ENCODE results near the gene HAPSTR1. TPM values are rescaled to one million over a fixed set of nuclear protein-coding genes. Genes with fewer than 3 reads are reported as not detected.

Gene HAPSTR1
- polyA plus RNA-seq, 1 donor, result 31.4 TPM

DNA sequence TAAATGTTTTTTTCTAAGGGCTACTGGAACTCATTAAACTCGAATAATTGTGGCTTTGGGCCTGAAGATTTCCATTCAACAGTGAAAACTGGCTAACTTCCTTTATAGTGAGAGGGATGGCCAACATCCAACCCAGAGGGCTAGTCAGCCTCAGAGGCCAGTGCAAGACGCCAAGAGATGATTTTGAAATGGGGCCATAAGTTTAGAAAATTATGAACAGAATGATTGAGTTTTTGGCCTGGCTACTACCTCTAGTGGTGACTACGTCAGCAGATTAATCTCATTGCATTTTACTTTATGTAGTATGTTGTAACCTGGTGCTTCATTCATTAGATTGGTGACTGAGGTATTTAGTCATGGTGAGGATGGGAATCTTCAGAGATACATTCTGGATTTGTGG lies 28.4 kb downstream of the HAPSTR1 start:
- no peak for DNase-seq
- Histone ChIP-seq H3K9me3 (ENCODE audit: control insufficient read depth, low read depth, low read length) (no peaks in the 10 kb centered on the region), H3K36me3 (ENCODE audit: control insufficient read depth, insufficient read depth, low read length) (peaks cover 55% of the 10 kb centered on the region), H3K27ac (ENCODE audit: low read length) (no peak overlapping the region), H3K27me3 (ENCODE audit: control insufficient read depth, insufficient read depth, low read length) (no peaks in the 10 kb centered on the region), H3K4me3 (ENCODE audit: low read length) (no peak overlapping the region), H3K4me1 (ENCODE audit: control insufficient read depth, insufficient read depth, low read length) (peaks cover 17% of the 10 kb centered on the region)
- 89% methylated on average over 1 of the region's 3 CpGs for WGBS (ENCODE audit: insufficient coverage, low lambda C conversion rate)

DNA sequence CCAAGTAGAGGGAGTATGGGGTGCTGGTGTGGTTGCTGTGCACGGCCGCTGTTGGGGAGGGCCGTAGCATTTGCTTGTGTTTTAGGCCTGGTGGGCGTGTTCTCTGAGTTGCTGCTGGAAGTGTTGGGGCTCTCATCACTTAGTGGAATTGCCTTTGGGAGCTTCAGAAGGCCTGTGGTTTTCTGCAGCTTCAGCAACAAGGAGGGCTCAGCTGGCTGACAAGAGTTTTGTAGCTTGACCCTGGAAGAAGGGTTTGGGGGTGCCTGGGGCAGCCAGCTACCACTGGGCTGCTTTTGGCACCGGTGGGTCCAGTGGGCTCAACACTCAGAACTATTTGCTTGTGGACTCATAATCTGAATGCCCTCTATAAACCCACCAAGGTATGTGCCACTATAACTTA lies 30.9 kb downstream of the HAPSTR1 start:
- H3K36me3 ChIP-seq (ENCODE audit: control insufficient read depth, insufficient read depth, low read length), result peaks cover 39% of the 10 kb centered on the region
- H3K9me3 ChIP-seq (ENCODE audit: control insufficient read depth, low read depth, low read length), result no peaks in the 10 kb centered on the region

GRCh38 chr16:9122969-9123368 lies 31.5 kb downstream of the HAPSTR1 start:
- Histone ChIP-seq H3K27me3 (ENCODE audit: control insufficient read depth, insufficient read depth, low read length) (no peaks in the 10 kb centered on the region), H3K9me3 (ENCODE audit: control insufficient read depth, low read depth, low read length) (no peaks in the 10 kb centered on the region), H3K36me3 (ENCODE audit: control insufficient read depth, insufficient read depth, low read length) (peaks cover 34% of the 10 kb centered on the region), H3K4me3 (ENCODE audit: low read length) (no peak overlapping the region), H3K27ac (ENCODE audit: low read length) (peak overlapping the region; percentile 59), H3K4me1 (ENCODE audit: control insufficient read depth, insufficient read depth, low read length) (peaks cover 13% of the 10 kb centered on the region)
- no CpG with 5 or more reads among the region's 2 CpGs for WGBS (ENCODE audit: insufficient coverage, low lambda C conversion rate)
- peak; percentile 47 to 69 for DNase-seq

More for the DNA sequence above, 30.9 kb downstream of the HAPSTR1 start:
- Histone ChIP-seq H3K4me1 (ENCODE audit: control insufficient read depth, insufficient read depth, low read length) (peaks cover 13% of the 10 kb centered on the region), H3K4me3 (ENCODE audit: low read length) (no peak overlapping the region), H3K27me3 (ENCODE audit: control insufficient read depth, insufficient read depth, low read length) (no peaks in the 10 kb centered on the region), H3K27ac (ENCODE audit: low read length) (peak overlapping the region; percentile 24)
- no peak for DNase-seq
- no CpG with 5 or more reads among the region's 5 CpGs for WGBS (ENCODE audit: insufficient coverage, low lambda C conversion rate)

DNA sequence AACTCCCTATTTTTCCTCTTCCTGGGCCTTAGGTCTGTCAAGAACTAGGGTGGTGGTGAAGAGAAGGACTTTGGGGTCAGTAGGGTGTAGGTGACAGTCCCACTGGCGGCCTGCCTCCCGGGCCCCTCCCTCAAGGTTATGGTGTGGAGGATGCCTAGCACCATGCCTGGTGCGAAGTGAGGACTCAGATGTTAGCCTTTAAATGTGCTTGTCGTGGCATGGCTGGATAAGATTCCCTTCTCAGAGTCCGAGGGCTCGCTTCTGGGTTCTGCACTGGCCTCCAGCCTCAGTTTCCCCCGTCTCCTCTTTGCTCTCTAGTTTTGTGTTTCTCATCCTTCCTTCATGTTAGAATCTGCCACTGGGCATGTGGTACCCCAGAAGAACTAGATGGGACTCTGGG lies 32.0 kb downstream of the HAPSTR1 start:
- peak overlapping the region; percentile 59 for H3K27ac ChIP-seq (ENCODE audit: low read length)
- H3K27me3 ChIP-seq (ENCODE audit: control insufficient read depth, insufficient read depth, low read length), result no peaks in the 10 kb centered on the region
- H3K36me3 ChIP-seq (ENCODE audit: control insufficient read depth, insufficient read depth, low read length), result peaks cover 34% of the 10 kb centered on the region
- H3K4me3 ChIP-seq (ENCODE audit: low read length), result no peak overlapping the region
- DNase-seq, result no peak
- H3K9me3 ChIP-seq (ENCODE audit: control insufficient read depth, low read depth, low read length), result no peaks in the 10 kb centered on the region
- no CpG with 5 or more reads among the region's 7 CpGs for WGBS (ENCODE audit: insufficient coverage, low lambda C conversion rate)
- H3K4me1 ChIP-seq (ENCODE audit: control insufficient read depth, insufficient read depth, low read length), result peaks cover 13% of the 10 kb centered on the region

DNA sequence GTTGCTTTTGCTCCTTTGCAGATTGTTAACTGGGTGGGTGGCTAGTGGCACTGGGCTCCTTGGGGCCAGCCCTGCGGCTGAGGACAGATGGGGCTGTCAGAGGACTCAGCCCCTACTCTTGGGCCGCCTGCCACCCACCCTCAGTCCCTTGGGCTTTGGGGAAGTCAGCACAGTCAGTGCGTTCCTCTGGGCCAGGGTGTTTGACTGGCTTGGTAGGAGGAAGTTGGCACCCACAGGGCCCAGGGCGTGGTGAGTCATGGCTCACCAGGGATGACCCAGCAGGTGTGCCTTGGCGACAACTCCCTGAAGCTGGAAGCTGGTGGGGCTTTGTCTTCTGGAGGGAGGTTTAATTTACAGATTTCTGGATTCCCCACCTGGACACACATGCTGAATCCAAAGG lies 32.4 kb downstream of the HAPSTR1 start:
- DNase-seq, result no peak
- Histone ChIP-seq H3K4me3 (ENCODE audit: low read length) (no peak overlapping the region), H3K27ac (ENCODE audit: low read length) (no peak overlapping the region), H3K9me3 (ENCODE audit: control insufficient read depth, low read depth, low read length) (no peaks in the 10 kb centered on the region), H3K36me3 (ENCODE audit: control insufficient read depth, insufficient read depth, low read length) (peaks cover 30% of the 10 kb centered on the region), H3K27me3 (ENCODE audit: control insufficient read depth, insufficient read depth, low read length) (no peaks in the 10 kb centered on the region), H3K4me1 (ENCODE audit: control insufficient read depth, insufficient read depth, low read length) (peaks cover 13% of the 10 kb centered on the region)
- WGBS (ENCODE audit: insufficient coverage, low lambda C conversion rate), result no CpG with 5 or more reads among the region's 5 CpGs

- H3K36me3 ChIP-seq (ENCODE audit: control insufficient read depth, insufficient read depth, low read length), result peaks cover 25% of the 10 kb centered on the region
- H3K9me3 ChIP-seq (ENCODE audit: control insufficient read depth, low read depth, low read length), result no peaks in the 10 kb centered on the region
- DNase-seq, result no peak
- no peak overlapping the region for H3K27ac ChIP-seq (ENCODE audit: low read length)
- no peak overlapping the region for H3K4me3 ChIP-seq (ENCODE audit: low read length)
- peaks cover 13% of the 10 kb centered on the region for H3K4me1 ChIP-seq (ENCODE audit: control insufficient read depth, insufficient read depth, low read length)
- 87% methylated on average over 3 of the region's 7 CpGs for WGBS (ENCODE audit: insufficient coverage, low lambda C conversion rate)
- H3K27me3 ChIP-seq (ENCODE audit: control insufficient read depth, insufficient read depth, low read length), result no peaks in the 10 kb centered on the region
Measured at GRCh38 chr16:9124444-9124843, 33.0 kb downstream of the HAPSTR1 start.

DNA sequence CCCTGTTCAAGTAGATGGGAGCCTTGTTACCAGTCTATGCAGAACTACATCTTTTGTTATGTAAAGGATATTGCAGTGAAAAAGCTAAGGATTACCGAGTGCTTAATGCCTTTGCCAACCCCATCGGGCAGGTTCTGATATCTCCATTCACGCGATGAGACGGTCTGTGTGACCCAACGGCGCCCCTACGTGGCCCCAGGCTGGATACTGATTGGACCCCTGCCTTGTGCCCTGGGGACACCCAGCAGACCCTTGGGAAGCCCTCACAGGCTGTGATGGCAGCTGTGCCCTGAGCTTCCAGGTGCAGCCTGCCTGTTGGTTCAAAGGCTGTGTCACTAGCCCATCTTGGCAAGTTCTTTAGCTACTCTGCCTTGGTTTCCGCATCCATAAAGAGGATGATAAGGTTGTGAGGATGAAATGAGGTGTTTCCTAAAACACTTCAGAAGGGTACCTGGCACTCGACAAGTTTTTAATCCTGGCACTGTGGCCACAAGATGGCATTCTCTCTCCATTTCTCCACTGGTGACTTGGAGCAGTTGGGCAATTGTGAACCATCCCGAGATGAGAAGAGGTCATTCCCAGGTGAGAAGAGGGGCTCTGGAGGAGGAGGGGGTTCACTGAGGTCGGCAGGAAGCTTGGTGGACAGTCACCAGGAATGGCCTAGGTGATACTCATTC lies 33.6 kb downstream of the HAPSTR1 start:
- DNase-seq, result no peak

DNA sequence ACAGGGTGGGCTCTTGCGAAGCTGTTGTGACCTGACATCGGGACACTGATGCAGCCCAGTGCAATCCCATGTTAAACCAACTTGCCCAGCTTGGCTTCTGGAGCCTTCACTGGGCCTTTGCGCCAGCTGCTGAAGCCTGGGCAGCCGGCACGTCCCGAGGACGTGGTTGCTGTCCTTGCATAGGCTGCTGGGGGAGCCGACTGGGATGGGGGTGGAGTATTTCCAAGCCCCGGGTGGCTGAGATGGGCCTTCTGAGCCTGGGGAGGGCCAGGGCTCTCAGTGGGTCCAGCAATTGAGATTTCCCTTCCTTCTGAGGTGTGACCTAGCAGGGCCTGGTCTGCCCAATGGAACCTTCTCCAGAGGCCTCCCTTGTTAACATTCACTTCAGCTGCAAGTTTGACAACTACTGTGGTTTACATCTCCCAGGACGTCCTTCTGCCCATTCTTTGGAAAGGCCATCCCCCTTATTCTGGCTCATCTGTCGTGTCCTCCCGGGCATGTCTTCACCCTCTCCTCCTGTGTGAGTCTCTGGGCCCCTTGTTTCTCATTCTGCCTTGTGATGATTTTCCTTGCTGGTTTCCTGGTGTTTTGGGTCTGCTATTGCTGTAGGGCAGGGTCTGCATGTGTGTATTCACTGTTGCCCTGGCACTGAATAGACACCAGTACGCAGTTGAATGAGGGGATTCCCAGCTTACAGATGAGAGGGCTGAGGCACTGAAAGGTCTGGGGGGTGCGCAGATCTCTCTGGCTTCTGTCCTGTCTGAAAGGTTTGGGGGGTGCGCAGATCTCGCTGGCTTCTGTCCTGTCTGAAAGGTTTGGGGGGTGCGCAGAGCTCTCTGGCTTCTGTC lies 34.4 kb downstream of the HAPSTR1 start:
- no peaks in the 10 kb centered on the region for H3K27me3 ChIP-seq (ENCODE audit: control insufficient read depth, insufficient read depth, low read length)
- peaks cover 17% of the 10 kb centered on the region for H3K36me3 ChIP-seq (ENCODE audit: control insufficient read depth, insufficient read depth, low read length)
- H3K4me1 ChIP-seq (ENCODE audit: control insufficient read depth, insufficient read depth, low read length), result peaks cover 13% of the 10 kb centered on the region
- WGBS (ENCODE audit: insufficient coverage, low lambda C conversion rate), result no CpG with 5 or more reads among the region's 17 CpGs
- H3K4me3 ChIP-seq (ENCODE audit: low read length), result no peak overlapping the region
- H3K27ac ChIP-seq (ENCODE audit: low read length), result no peak overlapping the region
- H3K9me3 ChIP-seq (ENCODE audit: control insufficient read depth, low read depth, low read length), result no peaks in the 10 kb centered on the region
- no peak for DNase-seq

More for the DNA sequence above, 33.6 kb downstream of the HAPSTR1 start:
- no peaks in the 10 kb centered on the region for H3K9me3 ChIP-seq (ENCODE audit: control insufficient read depth, low read depth, low read length)
- no peak overlapping the region for H3K4me3 ChIP-seq (ENCODE audit: low read length)
- peaks cover 21% of the 10 kb centered on the region for H3K36me3 ChIP-seq (ENCODE audit: control insufficient read depth, insufficient read depth, low read length)
- H3K4me1 ChIP-seq (ENCODE audit: control insufficient read depth, insufficient read depth, low read length), result peaks cover 13% of the 10 kb centered on the region
- H3K27ac ChIP-seq (ENCODE audit: low read length), result no peak overlapping the region
- H3K27me3 ChIP-seq (ENCODE audit: control insufficient read depth, insufficient read depth, low read length), result no peaks in the 10 kb centered on the region
- no CpG with 5 or more reads among the region's 12 CpGs for WGBS (ENCODE audit: insufficient coverage, low lambda C conversion rate)

DNA sequence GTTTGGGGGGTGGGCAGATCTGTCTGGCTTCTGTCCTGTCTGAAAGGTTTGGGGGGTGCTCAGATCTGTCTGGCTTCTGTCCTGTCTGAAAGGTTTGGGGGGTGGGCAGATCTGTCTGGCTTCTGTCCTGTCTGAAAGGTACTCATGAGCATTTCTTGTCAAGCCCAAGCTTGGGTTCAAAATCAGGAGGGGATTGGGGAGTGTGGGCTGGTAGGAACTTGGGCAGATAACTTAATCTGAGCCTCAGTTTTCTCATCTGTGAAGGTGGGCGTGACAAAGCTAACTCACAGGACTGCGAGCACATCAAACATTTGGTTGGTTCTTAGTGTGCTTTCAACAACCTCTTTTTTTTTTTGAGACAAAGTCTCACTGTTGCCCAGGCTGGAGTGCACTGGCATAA lies 35.2 kb downstream of the HAPSTR1 start:
- Histone ChIP-seq H3K4me3 (ENCODE audit: low read length) (no peak overlapping the region), H3K27me3 (ENCODE audit: control insufficient read depth, insufficient read depth, low read length) (no peaks in the 10 kb centered on the region), H3K9me3 (ENCODE audit: control insufficient read depth, low read depth, low read length) (no peaks in the 10 kb centered on the region), H3K27ac (ENCODE audit: low read length) (no peak overlapping the region), H3K4me1 (ENCODE audit: control insufficient read depth, insufficient read depth, low read length) (peaks cover 13% of the 10 kb centered on the region), H3K36me3 (ENCODE audit: control insufficient read depth, insufficient read depth, low read length) (peaks cover 13% of the 10 kb centered on the region)
- no peak for DNase-seq
- no CpG with 5 or more reads among the region's 2 CpGs for WGBS (ENCODE audit: insufficient coverage, low lambda C conversion rate)

DNA sequence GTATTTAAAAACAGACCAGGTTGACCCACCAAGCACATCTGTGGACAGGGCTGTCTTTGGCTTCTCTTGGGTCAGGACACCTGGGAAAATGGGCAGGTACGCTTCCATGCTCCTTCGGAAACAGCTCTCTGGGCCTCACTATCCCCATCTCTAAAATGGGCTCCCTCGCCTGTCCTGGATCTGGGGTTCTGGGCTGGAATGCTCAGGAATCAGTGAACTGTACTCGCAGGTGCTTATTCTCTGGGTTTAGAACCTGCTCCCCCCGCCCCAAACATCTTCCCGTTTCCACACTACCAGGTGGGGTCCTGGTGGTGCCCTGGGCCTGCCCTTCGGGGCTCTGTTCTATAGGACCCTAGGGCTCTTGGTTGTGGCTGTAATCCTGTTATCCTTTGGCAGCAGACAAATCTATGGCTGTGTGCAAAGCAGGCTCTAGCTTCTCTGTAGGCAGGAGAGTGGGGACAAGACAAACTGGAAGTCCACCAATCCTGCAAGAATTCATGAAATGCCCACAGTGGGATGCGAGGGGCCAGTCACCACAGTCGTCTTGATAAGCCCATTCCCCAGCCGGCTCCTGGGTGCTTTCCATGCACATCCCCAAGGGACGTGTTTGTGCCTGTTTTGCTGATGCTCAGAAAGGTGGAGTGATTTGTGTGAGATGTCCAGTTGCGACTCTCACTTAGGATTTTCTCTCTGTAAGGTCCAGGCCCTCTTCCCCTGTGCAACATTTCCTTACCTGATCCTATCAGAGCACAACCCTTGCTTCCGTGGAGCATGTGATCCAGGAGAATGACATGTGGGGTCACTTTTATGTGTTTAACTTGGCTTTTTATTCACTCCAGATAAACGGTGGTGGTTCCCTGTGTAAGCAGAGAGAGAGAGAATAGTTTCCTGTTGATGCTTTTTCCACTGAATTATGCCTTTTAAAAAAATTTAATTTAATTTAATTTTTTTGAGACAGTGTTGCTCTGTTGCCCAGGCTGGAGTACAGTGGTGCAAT lies 37.2 kb downstream of the HAPSTR1 start:
- Histone ChIP-seq H3K4me1 (ENCODE audit: control insufficient read depth, insufficient read depth, low read length) (peaks cover 2% of the 10 kb centered on the region), H3K27ac (ENCODE audit: low read length) (no peak overlapping the region), H3K36me3 (ENCODE audit: control insufficient read depth, insufficient read depth, low read length) (peaks cover 8% of the 10 kb centered on the region), H3K27me3 (ENCODE audit: control insufficient read depth, insufficient read depth, low read length) (no peaks in the 10 kb centered on the region), H3K4me3 (ENCODE audit: low read length) (no peak overlapping the region), H3K9me3 (ENCODE audit: control insufficient read depth, low read depth, low read length) (no peaks in the 10 kb centered on the region)
- 14% methylated on average over 1 of the region's 14 CpGs for WGBS (ENCODE audit: insufficient coverage, low lambda C conversion rate)
- no peak for DNase-seq
